HepG2 (cell line): Measurements from ENCODE around the gene SORBS2. TPM values are rescaled to one million over a fixed set of nuclear protein-coding genes. Genes with fewer than 3 reads are reported as not detected.

Source experiments
- ARID5B ChIP-seq: IDR thresholded peaks from 2 replicates; pipeline ENCODE4 v1.4.0; 2020; ENCODE audit warnings: mild to moderate bottlenecking, missing genetic modification reagents
- CREB1 ChIP-seq, 2 experiments: fragments of 450-650 bp in 1 of 2; IDR thresholded peaks; 2 replicates each; pipeline ENCODE4 v1.6.1; 2016 to 2017; ENCODE audit warnings: control low read depth in 1 of 2, mild to moderate bottlenecking in 1 of 2, missing compliant biosample characterization in 1 of 2, missing genetic modification characterization in 1 of 2
- ETV5 ChIP-seq: IDR thresholded peaks from 2 replicates; pipeline ENCODE4 v1.6.1; 2018; ENCODE audit warnings: missing biosample characterization, missing genetic modification reagents, inconsistent platforms, borderline replicate concordance
- HNF1A ChIP-seq, 2 experiments: sonication (generic) in 1 of 2; formaldehyde crosslinking in 1 of 2; IDR thresholded peaks; 2 replicates each; pipeline versions ENCODE4 v1.4.0 to v1.6.1; 2016 to 2020; ENCODE audit warnings: borderline replicate concordance in 1 of 2, low read depth in 1 of 2, mild to moderate bottlenecking in 1 of 2, missing genetic modification reagents in 1 of 2
- HOMEZ ChIP-seq: IDR thresholded peaks from 2 replicates; pipeline ENCODE4 v1.6.1; 2016; ENCODE audit warnings: low read depth
- KDM4B ChIP-seq: sonication (generic); formaldehyde crosslinking; IDR thresholded peaks from 2 replicates; pipeline ENCODE4 v1.4.0; 2020; ENCODE audit warnings: missing genetic modification reagents
- PHB2 ChIP-seq: fragments of 450-650 bp; IDR thresholded peaks from 2 replicates; pipeline ENCODE4 v1.6.1; 2018; ENCODE audit not compliant: partially characterized antibody
- RFX3 ChIP-seq: IDR thresholded peaks from 2 replicates; pipeline ENCODE4 v1.6.1; 2016; ENCODE audit warnings: missing biosample characterization, missing genetic modification reagents
- SOX13 ChIP-seq, 3 experiments: fragments of 450-650 bp in 1 of 3; sonication (generic) in 1 of 3; formaldehyde crosslinking in 1 of 3; IDR thresholded peaks in 2 of 3; conservative IDR thresholded peaks in 1 of 3; 2 replicates each; pipeline versions ENCODE4 v1.5.0 to v1.6.1; 2016 to 2020; ENCODE audit warnings: antibody characterized with exemption in 1 of 3, mild to moderate bottlenecking in 1 of 3, missing compliant biosample characterization in 1 of 3, missing genetic modification reagents in 1 of 3, moderate library complexity in 1 of 3
- SOX5 ChIP-seq: IDR thresholded peaks from 2 replicates; pipeline ENCODE4 v1.6.1; 2016; ENCODE audit warnings: borderline replicate concordance
- TBX2 ChIP-seq: sonication (generic); formaldehyde crosslinking; IDR thresholded peaks from 2 replicates; pipeline ENCODE4 v1.5.0; 2020; ENCODE audit warnings: missing genetic modification reagents, mild to moderate bottlenecking, borderline replicate concordance
- TCF7 ChIP-seq: sonication (generic); IDR thresholded peaks from 2 replicates; pipeline ENCODE4 v1.6.1; 2016; ENCODE audit warnings: antibody characterized with exemption, low read depth
- ZNF256 ChIP-seq: sonication (generic); formaldehyde crosslinking; conservative IDR thresholded peaks from 2 replicates; pipeline ENCODE4 v1.4.0; 2020; ENCODE audit warnings: missing genetic modification reagents
- ZNF687 ChIP-seq: sonication (generic); formaldehyde crosslinking; IDR thresholded peaks from 2 replicates; pipeline ENCODE4 v1.5.1; 2020; ENCODE audit warnings: mild to moderate bottlenecking, missing genetic modification reagents, moderate library complexity
- polyA plus RNA-seq, 8 experiments: library from polyadenylated mRNA; depleted of rRNA in 3 of 8; stranded (reverse) in 7 of 8; unstranded in 1 of 8; fragments of >200 nt; fragmentation: Illumina TruSeq in 4 of 8; extraction: Trizol in 4 of 8; gene quantifications; 2 replicates each; pipeline versions ENCODE4 v1.2.1 to v1.2.3, GENCODE V29; 2011 to 2016; ENCODE audit warnings: low read depth in 4 of 8, missing spikeins in 1 of 8, mixed read lengths in 1 of 8; ENCODE audit not compliant: insufficient read depth in 1 of 8
- total RNA-seq, 5 experiments: library from RNA; depleted of rRNA; stranded (reverse); fragments of >200 nt; fragmentation: Illumina TruSeq; extraction: Trizol; gene quantifications; 2 replicates each; pipeline ENCODE4 v1.2.3, GENCODE V29; 2016; ENCODE audit warnings: low read depth in 1 of 5

The SORBS2 gene
- total and polyA plus RNA-seq, 2 of the 13 experiments (the other 11 are each of a cell fraction or from before 2014, with no cell fraction given): 25.0 to 80.5 TPM

- TF ChIP-seq HNF1A (IDR thresholded peaks at IDR 0.05; ENCODE audit: low read depth): no peak
- TF ChIP-seq HNF1A (CRISPR knock-in tag; IDR thresholded peaks at IDR 0.05; ENCODE audit: borderline replicate concordance): no peak
- TF ChIP-seq HOMEZ (CRISPR knock-in tag): peak; percentile 28; the same call in 1 of the 2 replicates
- peak; percentile 31; the same call in 1 of the 2 replicates for TF ChIP-seq TBX2 (CRISPR knock-in tag)
- no peak for TF ChIP-seq RFX3 (CRISPR knock-in tag)
- TF ChIP-seq PHB2: no peak
- no peak for TF ChIP-seq KDM4B (CRISPR knock-in tag)
- TF ChIP-seq ETV5 (CRISPR knock-in tag): peak; percentile 75
- peak; percentile 14; the same call in 1 of the 2 replicates for TF ChIP-seq ZNF687
- peak; percentile 59 for TF ChIP-seq ARID5B (CRISPR knock-in tag)
- TF ChIP-seq CREB1 (IDR thresholded peaks at IDR 0.05): no peak
- 0 out of 2 replicates have a peak, but pooled peaks have one; percentile 35 for TF ChIP-seq CREB1 (CRISPR knock-in tag; IDR thresholded peaks at IDR 0.05)
- peak; percentile 74 for TF ChIP-seq SOX5 (CRISPR knock-in tag)
- no peak for TF ChIP-seq ZNF256 (CRISPR knock-in tag)
- TF ChIP-seq SOX13 (IDR thresholded peaks at IDR 0.05): no peak
- TF ChIP-seq SOX13 (CRISPR knock-in tag; conservative IDR thresholded peaks at IDR 0.05 in 1 of 2, IDR thresholded peaks at IDR 0.05 in 1 of 2): peak in 1 of 2 experiments; percentile 80; a peak in 2 of 4 replicates
- TF ChIP-seq TCF7: peak; percentile 14; the same call in 1 of the 2 replicates
These were observed 5.4 kb upstream of the SORBS2 start (continued) for GRCh38 chr4:185817403-185817818.
